Psoas muscle (tissue), 8 donors: ENCODE data around the gene LCP1. TPM values are rescaled to one million over a fixed set of nuclear protein-coding genes. Genes with fewer than 3 reads are reported as not detected.

Experiments used
- ATAC-seq, 4 donors: fragments of 200-7000 bp; cut with Tn5 transposase; one replicate each; pipeline ENCODE4 v1.9.1; 2020; ENCODE audit warnings: moderate library complexity in 3 of 4, mild to moderate bottlenecking in 2 of 4
- DNase-seq, 2 donors: peaks; one replicate each; pipeline ENCODE4 v3.0.0-alpha.2; 2020
- H3K27ac ChIP-seq: fragments of 200-600 bp; one replicate; pipeline ENCODE4 v1.8.0; 2022
- H3K27me3 ChIP-seq, 3 donors: fragments of 200-600 bp in 1 of 3; one replicate each; pipeline versions ENCODE4 v1.6.1 to v1.8.0; 2013 to 2022; ENCODE audit warnings: low read length in 2 of 3, mild to moderate bottlenecking in 2 of 3, moderate library complexity in 1 of 3; ENCODE audit not compliant: insufficient read depth in 3 of 3
- H3K36me3 ChIP-seq, 2 donors: fragments of 200-600 bp in 1 of 2; one replicate each; pipeline versions ENCODE4 v1.6.1 to v1.8.0; 2013 to 2022; ENCODE audit warnings: low read depth in 1 of 2, mild to moderate bottlenecking in 1 of 2, moderate library complexity in 1 of 2; ENCODE audit not compliant: insufficient read depth in 1 of 2
- H3K4me1 ChIP-seq: fragments of 200-600 bp; one replicate; pipeline ENCODE4 v1.8.0; 2022
- H3K4me3 ChIP-seq: fragments of 200-600 bp; one replicate; pipeline ENCODE4 v1.8.0; 2022; ENCODE audit warnings: mild to moderate bottlenecking
- H3K9me3 ChIP-seq: fragments of 200-600 bp; one replicate; pipeline ENCODE4 v1.8.0; 2022
- WGBS, 3 donors: extraction: QIAGEN DNeasy Blood & Tissue Kit; methylation state at CpG; one replicate each; pipeline versions ENCODE4 v1.1.6 to v1.1.7; 2013; 5-methylcytosine and 5-hydroxymethylcytosine counted together
- intact Hi-C, 2 donors: fragments of 100-400 bp; cut with DNase I; formaldehyde crosslinking; loops; one replicate each; pipeline versions ENCODE4 v1.11.0 to v1.14.2; 2022
- polyA plus RNA-seq, 3 donors: library from polyadenylated mRNA; stranded (reverse); fragments of 200-250 nt; gene quantifications; one replicate each; pipeline ENCODE4 v1.2.3, GENCODE V29; 2013
- total RNA-seq, 4 donors: library from RNA; stranded (reverse); fragmentation: NEBNext Ultra II Directional in 2 of 4; extraction: Animal tissue kit (Norgen Biotek cat#: 25700) in 2 of 4; gene quantifications; one replicate each; pipeline versions ENCODE4 v1.2.1 to v1.2.4, GENCODE V29; 2021 to 2023
- TF ChIP-seq, protein P1 (sequence below): fragments of 200-600 bp; IDR thresholded peaks from one replicate; pipeline ENCODE4 v1.8.0; 2022; ENCODE audit warnings: antibody characterized with exemption
- donor health status: healthy with polysubstance abuse.
- donor health status: DM: no; HTN: no; CAD: no; lungs with moderate emphysema.
- donor health status: Bipolar disorder and iron deficiency.
- donor health status: healthy.
- donor health status: DM: yes; HTN: yes; CAD: no.
- donor health status: DM: no; HTN: no; CAD: no.
- donor health status: DM: no; HTN: no; CAD: no.
- donor health status: DM: yes; HTN: yes; CAD: no.

The LCP1 gene
- total and polyA plus RNA-seq, 7 donors = 2.0 to 14.8 (median 8.0) TPM

DNA sequence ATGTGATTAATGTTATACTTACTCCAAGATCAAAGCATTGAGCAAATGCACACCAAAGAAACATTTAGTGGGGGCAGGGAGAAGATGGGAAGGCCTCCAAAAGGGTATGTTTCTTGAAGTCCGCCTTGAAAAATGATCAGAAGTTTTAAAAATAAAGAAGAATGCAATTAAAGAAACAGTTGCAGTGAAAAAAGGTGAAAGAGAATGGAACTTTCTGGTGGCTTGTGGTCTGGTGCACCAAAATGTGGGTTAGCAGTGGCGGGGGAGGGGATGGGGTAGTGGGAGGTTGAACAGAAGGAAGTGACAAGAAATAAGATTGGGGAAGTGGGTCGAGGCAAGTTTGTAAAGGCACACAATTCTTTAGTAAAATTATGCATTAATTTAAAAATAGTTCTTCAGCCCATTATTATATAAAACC is 2.5 kb downstream of the LCP1 start:
- intact Hi-C loops = no loop called here
- H3K36me3 ChIP-seq = no peaks in the 10 kb centered on the region
- no peaks in the 10 kb centered on the region for H3K4me1 ChIP-seq
- peaks cover 0 to 3% (median 2%) of the 10 kb centered on the region in 3 donors for H3K27me3 ChIP-seq
- H3K4me3 ChIP-seq = peak overlapping the region; percentile 46
- H3K27ac ChIP-seq = no peak overlapping the region
- peak; percentile 33 to 60 for DNase-seq
- ATAC-seq = no peak
- TF ChIP-seq, protein P1, sequence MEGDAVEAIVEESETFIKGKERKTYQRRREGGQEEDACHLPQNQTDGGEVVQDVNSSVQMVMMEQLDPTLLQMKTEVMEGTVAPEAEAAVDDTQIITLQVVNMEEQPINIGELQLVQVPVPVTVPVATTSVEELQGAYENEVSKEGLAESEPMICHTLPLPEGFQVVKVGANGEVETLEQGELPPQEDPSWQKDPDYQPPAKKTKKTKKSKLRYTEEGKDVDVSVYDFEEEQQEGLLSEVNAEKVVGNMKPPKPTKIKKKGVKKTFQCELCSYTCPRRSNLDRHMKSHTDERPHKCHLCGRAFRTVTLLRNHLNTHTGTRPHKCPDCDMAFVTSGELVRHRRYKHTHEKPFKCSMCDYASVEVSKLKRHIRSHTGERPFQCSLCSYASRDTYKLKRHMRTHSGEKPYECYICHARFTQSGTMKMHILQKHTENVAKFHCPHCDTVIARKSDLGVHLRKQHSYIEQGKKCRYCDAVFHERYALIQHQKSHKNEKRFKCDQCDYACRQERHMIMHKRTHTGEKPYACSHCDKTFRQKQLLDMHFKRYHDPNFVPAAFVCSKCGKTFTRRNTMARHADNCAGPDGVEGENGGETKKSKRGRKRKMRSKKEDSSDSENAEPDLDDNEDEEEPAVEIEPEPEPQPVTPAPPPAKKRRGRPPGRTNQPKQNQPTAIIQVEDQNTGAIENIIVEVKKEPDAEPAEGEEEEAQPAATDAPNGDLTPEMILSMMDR = no peak
- H3K9me3 ChIP-seq = no peaks in the 10 kb centered on the region
- 64 to 81% (median 67%) methylated on average over 3 of the region's 3 CpGs for WGBS, 3 donors

DNA sequence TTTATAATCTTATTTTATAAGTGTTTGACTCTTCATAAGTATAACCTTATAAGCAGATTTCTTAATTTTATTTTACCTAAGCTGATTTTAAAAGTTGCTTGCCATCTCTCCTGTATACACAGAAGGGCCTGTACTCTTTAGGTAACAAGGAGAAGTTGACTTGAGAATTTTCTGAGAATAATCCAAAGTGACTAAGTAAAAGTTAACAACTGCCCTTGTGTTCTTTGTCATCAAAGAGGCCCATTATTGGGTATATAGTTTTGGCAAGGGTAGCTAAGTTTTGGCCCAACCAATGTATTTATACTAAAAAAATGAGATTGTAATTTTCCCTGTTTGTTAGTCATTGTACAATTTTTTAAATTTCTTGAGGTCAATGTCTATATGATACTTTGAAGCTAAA is 3.2 kb downstream of the LCP1 start:
- peaks cover 0 to 3% (median 2%) of the 10 kb centered on the region in 3 donors for H3K27me3 ChIP-seq
- H3K4me3 ChIP-seq = no peak overlapping the region
- ATAC-seq (no peak), DNase-seq (no peak)
- no peak overlapping the region for H3K27ac ChIP-seq
- no peaks in the 10 kb centered on the region for H3K36me3 ChIP-seq
- H3K9me3 ChIP-seq = no peaks in the 10 kb centered on the region
- TF ChIP-seq, protein P1 = no peak
- no peaks in the 10 kb centered on the region for H3K4me1 ChIP-seq
- intact Hi-C loops = no loop called here

- Histone ChIP-seq H3K9me3 (no peaks in the 10 kb centered on the region), H3K27me3 (peaks cover 0 to 3% (median 2%) of the 10 kb centered on the region in 3 donors), H3K27ac (no peak overlapping the region), H3K36me3 (no peaks in the 10 kb centered on the region), H3K4me1 (no peaks in the 10 kb centered on the region), H3K4me3 (no peak overlapping the region)
- intact Hi-C loops = no loop called here
- DNase-seq (no peak), ATAC-seq (no peak)
- TF ChIP-seq, protein P1 = no peak
- WGBS, 3 donors = 80 to 87% (median 81%) methylated on average over 5 of the region's 5 CpGs
Measured at GRCh38 chr13:46178143-46178542, 3.8 kb downstream of the LCP1 start.

GRCh38 chr13:46176756-46177155 is 5.2 kb downstream of the LCP1 start:
- TF ChIP-seq, protein P1 = no peak
- peaks cover 0 to 2% (median under 1%) of the 10 kb centered on the region in 3 donors for H3K27me3 ChIP-seq
- no peak overlapping the region for H3K4me3 ChIP-seq
- DNase-seq (no peak), ATAC-seq (peak in 1 of 4 donors; percentile 27)
- no peak overlapping the region for H3K27ac ChIP-seq
- intact Hi-C loops = no loop called here
- H3K9me3 ChIP-seq = no peaks in the 10 kb centered on the region
- no peaks in the 10 kb centered on the region for H3K36me3 ChIP-seq
- WGBS, 3 donors = 61 to 65% (median 65%) methylated on average over 3 of the region's 3 CpGs
- no peaks in the 10 kb centered on the region for H3K4me1 ChIP-seq

DNA sequence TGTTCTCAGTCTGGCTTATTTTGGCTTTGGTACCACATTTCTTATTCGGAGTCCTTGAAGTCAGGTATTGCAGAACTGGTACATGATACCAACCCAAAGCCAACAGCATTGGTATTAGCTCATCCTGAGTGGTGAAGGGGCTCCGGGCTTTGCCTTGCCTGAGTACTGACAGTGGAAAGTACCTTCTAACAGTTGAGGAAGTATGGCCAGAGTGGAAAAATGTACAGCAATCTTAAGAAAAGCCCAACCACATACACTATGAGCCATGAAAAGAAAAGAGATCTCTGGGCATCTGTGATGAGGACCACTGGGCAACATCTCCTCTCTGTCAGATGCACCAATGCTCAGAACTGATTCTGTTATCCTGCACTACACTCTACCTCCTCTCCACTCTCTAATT is 8.3 kb downstream of the LCP1 start:
- no peak for ATAC-seq
- intact Hi-C loops = no loop called here
- H3K4me1 ChIP-seq = peaks cover 3% of the 10 kb centered on the region
- TF ChIP-seq, protein P1 = no peak
- DNase-seq = no peak
- no peak overlapping the region for H3K27ac ChIP-seq
- H3K9me3 ChIP-seq = no peaks in the 10 kb centered on the region
- H3K4me3 ChIP-seq = no peak overlapping the region
- 76 to 84% (median 78%) methylated on average over 2 of the region's 2 CpGs for WGBS, 3 donors
- H3K36me3 ChIP-seq = no peaks in the 10 kb centered on the region
- H3K27me3 ChIP-seq = peaks cover 0 to 2% (median 0%) of the 10 kb centered on the region in 3 donors
